AG10803 (cell line): ENCODE measurements around the gene SGO2.
A peak's percentile ranks its signal among the peaks of the same experiment; 100 is the strongest.

Source experiments
- DNase-seq: peaks from one replicate; pipeline ENCODE4 v3.0.0; 2010; ENCODE audit warnings: low read depth
- H3K4me3 ChIP-seq: 2 replicates; pipeline ENCODE4 v1.5.1; 2011; ENCODE audit warnings: mild to moderate bottlenecking, low read length, control low read depth
- CTCF ChIP-seq: conservative IDR thresholded peaks from 2 replicates; pipeline ENCODE4 v1.5.1; 2011; ENCODE audit warnings: mild to moderate bottlenecking, low read length, control low read depth, inconsistent platforms

SGO2 gene

GRCh38 chr2:200615247-200615646 is 89.2 kb downstream of the SGO2 start:
- peak; percentile 80 for DNase-seq
- peak; percentile 38 for TF ChIP-seq CTCF
- no peak overlapping the region for H3K4me3 ChIP-seq

- TF ChIP-seq CTCF = no peak
- H3K4me3 ChIP-seq = no peak overlapping the region
- DNase-seq = no peak
Measured at GRCh38 chr2:200616193-200616592, 90.2 kb downstream of the SGO2 start.

- no peak for TF ChIP-seq CTCF
- peak; percentile 59 for DNase-seq
- no peak overlapping the region for H3K4me3 ChIP-seq
Measured at GRCh38 chr2:200616656-200617055, 90.6 kb downstream of the SGO2 start.

GRCh38 chr2:200617156-200618053 is 91.4 kb downstream of the SGO2 start:
- TF ChIP-seq CTCF = no peak
- DNase-seq = peak; percentile 76
- no peak overlapping the region for H3K4me3 ChIP-seq

GRCh38 chr2:200618054-200618419 is 92.0 kb downstream of the SGO2 start:
- H3K4me3 ChIP-seq = no peak overlapping the region
- TF ChIP-seq CTCF = no peak
- DNase-seq = no peak

GRCh38 chr2:200618590-200619021 is 92.6 kb downstream of the SGO2 start:
- H3K4me3 ChIP-seq = no peak overlapping the region
- DNase-seq = peak; percentile 85
- TF ChIP-seq CTCF = peak; percentile 62

- peak; percentile 24 for DNase-seq
- TF ChIP-seq CTCF = no peak
- no peak overlapping the region for H3K4me3 ChIP-seq
Measured at GRCh38 chr2:200619279-200619678, 93.3 kb downstream of the SGO2 start.
